Measurements from ENCODE around the gene BCL11A. TPM values are rescaled to one million over a fixed set of nuclear protein-coding genes. Genes with fewer than 3 reads are reported as not detected.

Gene BCL11A
- total RNA-seq, 4 donors from 2014 or later, result 1.5 to 8.8 (median 3.2) TPM

GRCh38 chr2:60446413-60447267 lies 106.8 kb downstream of the BCL11A start:
- intact Hi-C loops (cut with DNase I; ENCODE audit: low total_unique reads), result no loop called here
- Histone ChIP-seq H3K36me3 (no peaks in the 10 kb centered on the region), H3K4me3 (no peak overlapping the region), H3K9me3 (no peaks in the 10 kb centered on the region), H3K4me1 (no peaks in the 10 kb centered on the region), H3K27ac (no peak overlapping the region), H3K27me3 (no peaks in the 10 kb centered on the region)
- TF ChIP-seq CTCF (IDR thresholded peaks at IDR 0.05), result no peak
- no peak for TF ChIP-seq POLR2A (IDR thresholded peaks at IDR 0.05)
- DNase-seq, result no peak

- intact Hi-C loops (cut with DNase I; ENCODE audit: low total_unique reads), result no loop called here
- TF ChIP-seq CTCF (IDR thresholded peaks at IDR 0.05), result no peak
- no peak for TF ChIP-seq POLR2A (IDR thresholded peaks at IDR 0.05)
- no peak overlapping the region for H3K27ac ChIP-seq
- no peaks in the 10 kb centered on the region for H3K27me3 ChIP-seq
- DNase-seq, result no peak
- no peaks in the 10 kb centered on the region for H3K4me1 ChIP-seq
- H3K9me3 ChIP-seq, result no peaks in the 10 kb centered on the region
- no peak overlapping the region for H3K4me3 ChIP-seq
- no peaks in the 10 kb centered on the region for H3K36me3 ChIP-seq
Observed at GRCh38 chr2:60445684-60446179, 107.7 kb downstream of the BCL11A start.

- H3K27ac ChIP-seq, result no peak overlapping the region
- intact Hi-C loops (cut with DNase I; ENCODE audit: low total_unique reads), result no loop called here
- no peaks in the 10 kb centered on the region for H3K27me3 ChIP-seq
Observed at GRCh38 chr2:60442608-60443007, 110.8 kb downstream of the BCL11A start.

GRCh38 chr2:60441800-60442199 lies 111.7 kb downstream of the BCL11A start:
- H3K27me3 ChIP-seq, result no peaks in the 10 kb centered on the region
- no peaks in the 10 kb centered on the region for H3K4me1 ChIP-seq
- no peaks in the 10 kb centered on the region for H3K9me3 ChIP-seq
- H3K36me3 ChIP-seq, result no peaks in the 10 kb centered on the region
- TF ChIP-seq CTCF (IDR thresholded peaks at IDR 0.05) (no peak), POLR2A (IDR thresholded peaks at IDR 0.05) (no peak)
- H3K4me3 ChIP-seq, result no peak overlapping the region
- no peak for DNase-seq
- H3K27ac ChIP-seq, result no peak overlapping the region
- intact Hi-C loops (cut with DNase I; ENCODE audit: low total_unique reads), result no loop called here

More at GRCh38 chr2:60442608-60443007, 110.8 kb downstream of the BCL11A start:
- no peak for DNase-seq
- Histone ChIP-seq H3K9me3 (no peaks in the 10 kb centered on the region), H3K4me3 (no peak overlapping the region), H3K36me3 (no peaks in the 10 kb centered on the region), H3K4me1 (no peaks in the 10 kb centered on the region)
- TF ChIP-seq POLR2A (IDR thresholded peaks at IDR 0.05) (no peak), CTCF (IDR thresholded peaks at IDR 0.05) (no peak)

- no peaks in the 10 kb centered on the region for H3K9me3 ChIP-seq
Observed at GRCh38 chr2:60440767-60441163, 112.7 kb downstream of the BCL11A start.

More at GRCh38 chr2:60440767-60441163, 112.7 kb downstream of the BCL11A start:
- Histone ChIP-seq H3K4me3 (no peak overlapping the region), H3K27ac (no peak overlapping the region), H3K36me3 (no peaks in the 10 kb centered on the region), H3K4me1 (no peaks in the 10 kb centered on the region), H3K27me3 (no peaks in the 10 kb centered on the region)
- no peak for TF ChIP-seq CTCF (IDR thresholded peaks at IDR 0.05)
- no peak for TF ChIP-seq POLR2A (IDR thresholded peaks at IDR 0.05)
- intact Hi-C loops (cut with DNase I; ENCODE audit: low total_unique reads), result no loop called here
- DNase-seq, result no peak
